GM18867 (cell line): Measurements from ENCODE around the gene LY6G6C.

Experiments used
- ATAC-seq: cut with Tn5 transposase; IDR thresholded peaks from one replicate; pipeline ENCODE4 v1.9.1; 2021; ENCODE audit warnings: mild to moderate bottlenecking, moderate library complexity; ENCODE audit not compliant: unreplicated experiment

LY6G6C gene

DNA sequence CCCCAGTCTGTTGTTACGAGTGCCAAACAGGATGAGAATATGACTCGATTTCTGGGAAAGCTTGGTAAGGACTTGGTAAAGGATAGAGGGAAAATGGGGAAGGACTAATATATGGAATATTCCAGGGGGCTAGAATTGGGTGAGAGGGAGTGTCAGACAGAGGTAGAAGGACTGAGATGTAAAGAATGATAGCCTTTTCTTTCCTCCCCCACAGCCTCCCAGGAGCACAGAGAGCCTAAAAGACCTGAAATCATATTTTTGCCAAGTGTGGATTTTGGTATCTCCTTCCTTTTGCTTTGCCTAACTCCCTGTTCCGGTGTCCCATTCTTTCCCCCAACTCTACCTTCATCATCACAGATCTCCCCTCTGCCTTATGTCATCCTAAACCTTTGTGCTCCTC is 21.3 kb upstream of the LY6G6C start:
- ATAC-seq = no peak

DNA sequence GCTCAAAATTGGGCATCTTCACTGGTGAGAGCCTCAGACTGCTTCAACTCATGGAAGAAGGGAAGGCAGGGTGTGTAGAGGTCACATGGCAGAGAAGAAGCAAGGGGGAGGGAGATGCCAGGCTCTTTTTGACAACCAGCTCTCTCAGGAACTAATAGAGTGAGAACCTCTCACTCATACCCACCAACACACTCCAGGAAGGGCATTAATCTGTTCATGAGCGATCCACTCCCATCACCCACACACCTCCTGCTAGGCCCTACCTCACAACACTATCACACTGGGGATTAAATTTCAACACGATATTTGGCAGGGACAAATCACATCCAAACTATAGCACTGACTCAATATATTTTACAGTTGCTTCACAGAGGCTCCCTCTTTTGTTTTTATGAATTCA is 20.3 kb upstream of the LY6G6C start:
- no peak for ATAC-seq

DNA sequence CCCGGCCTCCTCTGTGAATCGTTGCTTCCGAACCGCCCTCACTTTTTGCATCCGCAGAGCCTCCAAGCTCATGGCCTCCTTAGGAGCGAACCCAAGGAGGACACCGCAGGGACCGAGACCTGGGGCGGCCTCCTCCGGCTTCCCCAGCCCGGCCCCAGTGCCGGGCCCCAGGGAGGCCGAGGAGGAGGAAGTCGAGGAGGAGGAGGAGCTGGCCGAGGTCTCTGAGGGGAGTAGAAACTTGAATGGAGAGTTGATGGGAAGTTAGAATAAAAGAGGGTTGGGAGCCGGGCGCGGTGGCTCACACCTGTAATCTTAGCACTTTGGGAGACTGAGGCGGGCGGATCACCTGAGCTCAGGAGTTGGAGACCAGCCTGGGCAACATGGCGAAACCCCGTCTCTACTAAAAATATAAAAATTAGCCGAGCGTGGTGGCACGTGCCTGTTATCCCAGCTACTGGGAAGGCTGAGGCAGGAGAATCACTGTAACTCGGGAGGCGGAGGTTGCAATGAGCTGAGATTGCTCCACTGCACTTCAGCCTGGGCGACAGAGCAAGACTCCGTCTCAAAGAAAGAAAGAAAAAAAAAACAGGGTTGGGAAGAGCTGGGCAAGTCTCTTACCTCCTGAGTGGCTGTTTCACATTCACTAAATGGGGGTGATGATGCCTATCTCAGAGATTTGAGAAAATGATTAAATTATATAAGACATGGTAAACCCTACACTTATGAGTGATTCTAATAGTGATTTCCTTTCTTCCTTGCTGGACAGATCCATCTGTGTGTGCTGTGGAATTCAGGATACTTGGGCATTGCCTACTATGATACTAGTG is 19.1 kb upstream of the LY6G6C start:
- ATAC-seq = no peak

DNA sequence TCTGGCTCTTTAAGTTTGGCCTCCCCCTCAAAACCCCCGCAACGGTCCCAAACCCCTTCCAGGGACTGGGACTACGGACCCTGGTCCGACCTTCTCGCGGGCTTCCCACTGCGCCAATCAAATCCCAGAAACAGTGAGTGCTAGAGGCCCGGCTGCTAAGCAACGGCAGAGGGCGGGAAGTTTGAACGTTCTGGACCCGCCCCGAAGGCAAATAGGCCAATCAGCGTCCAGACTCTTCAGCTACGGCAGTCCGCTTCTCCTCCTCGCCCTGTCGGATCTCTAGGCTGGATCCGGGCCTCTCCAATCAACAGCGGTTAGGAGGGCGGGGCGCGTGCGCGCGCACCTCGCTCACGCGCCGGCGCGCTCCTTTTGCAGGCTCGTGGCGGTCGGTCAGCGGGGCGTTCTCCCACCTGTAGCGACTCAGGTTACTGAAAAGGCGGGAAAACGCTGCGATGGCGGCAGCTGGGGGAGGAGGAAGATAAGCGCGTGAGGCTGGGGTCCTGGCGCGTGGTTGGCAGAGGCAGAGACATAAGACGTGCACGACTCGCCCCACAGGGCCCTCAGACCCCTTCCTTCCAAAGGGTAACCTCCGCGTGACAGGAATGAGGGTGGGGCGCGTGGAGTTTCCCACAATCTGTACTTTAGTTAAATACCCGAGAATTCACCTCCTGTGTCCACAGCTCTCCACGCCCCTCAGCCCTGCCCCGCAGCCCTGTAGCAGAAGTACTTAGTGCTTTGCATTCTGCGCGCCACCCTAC is 18.3 kb upstream of the LY6G6C start, which contains the start of gene MSH5:
TSS of gene MSH5 (plus strand) at position 367 of the 758 bp plus-strand sequence. CDS start 462 bp downstream, outside the sequence.
- ATAC-seq = peak; percentile 75

DNA sequence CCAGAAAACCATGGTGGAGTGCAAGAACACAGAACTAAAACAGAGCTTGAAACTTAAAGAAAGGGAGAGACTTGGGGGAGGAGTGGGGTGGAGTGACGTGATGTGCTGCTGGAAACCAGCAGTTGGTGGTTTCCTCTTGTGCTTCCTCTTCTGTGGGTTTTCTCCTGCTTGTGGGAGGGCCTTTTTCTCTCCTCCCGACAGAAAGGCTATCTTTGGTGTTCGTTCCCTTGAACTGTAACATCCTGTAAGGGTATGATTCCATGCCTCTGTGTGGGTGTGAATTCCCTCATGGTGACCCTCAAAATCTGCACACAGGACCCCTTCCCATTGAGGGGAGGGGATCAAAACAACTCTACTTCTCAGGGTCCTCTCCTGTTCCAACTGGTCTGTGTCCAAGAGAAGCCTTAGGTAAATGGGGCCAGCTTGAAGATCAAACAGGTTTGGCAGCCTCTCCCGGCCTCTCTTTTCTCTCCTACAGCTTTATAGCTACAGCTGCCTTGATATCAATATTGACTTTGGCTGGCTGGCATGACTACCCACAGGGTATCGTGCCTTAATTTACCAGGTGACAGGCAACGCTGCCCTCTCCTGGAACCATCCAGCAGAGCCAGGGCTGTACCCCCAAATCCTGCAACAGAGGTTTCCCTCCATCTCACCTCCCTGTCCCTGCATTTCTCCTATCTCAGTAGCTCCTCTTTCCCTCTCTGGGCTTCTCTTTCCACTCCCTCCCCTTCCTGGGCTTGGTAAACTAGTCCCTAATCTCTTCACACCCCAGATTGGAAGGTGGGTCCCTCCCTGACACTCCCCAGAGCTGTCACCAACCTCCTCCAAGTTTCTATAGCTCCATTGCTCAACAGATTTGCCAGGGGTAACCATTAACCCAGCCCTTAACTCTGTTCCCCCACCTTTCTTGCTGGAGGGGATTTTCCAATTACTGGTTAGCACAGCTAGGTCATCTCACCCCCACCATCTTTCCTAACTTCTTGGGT is 16.7 kb upstream of the LY6G6C start:
- no peak for ATAC-seq

DNA sequence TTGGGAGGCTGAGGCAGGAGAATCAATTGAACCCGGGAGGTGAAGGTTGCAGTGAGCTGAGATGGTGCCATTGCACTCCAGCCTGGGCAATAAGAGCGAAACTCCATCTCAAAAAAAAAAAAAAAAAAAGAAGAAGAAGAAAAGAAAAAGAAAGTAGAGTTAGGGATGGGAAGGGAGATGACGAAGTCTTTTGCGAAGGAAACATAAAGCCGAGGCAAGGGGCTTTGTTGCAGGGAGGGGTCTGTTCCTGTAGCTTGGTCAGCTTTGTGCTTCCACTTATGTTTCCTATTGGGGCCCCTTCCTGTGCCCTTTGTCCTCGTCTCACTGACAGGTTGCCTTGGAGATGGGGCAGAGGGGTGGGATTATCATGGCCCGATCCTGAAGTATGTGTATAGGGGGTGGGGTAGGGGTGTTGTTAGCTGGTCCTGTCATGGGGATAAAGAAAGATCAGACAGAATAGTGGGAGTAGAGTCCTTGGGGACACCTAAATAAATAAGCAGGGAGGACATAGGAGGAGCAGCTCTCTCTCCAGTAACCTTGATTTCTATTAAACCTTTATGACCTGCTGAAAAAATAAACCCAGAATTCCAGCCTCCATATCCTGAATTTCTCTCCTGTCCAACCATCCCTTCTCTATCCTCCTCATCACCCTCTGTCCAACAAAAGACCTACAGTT is 15.9 kb upstream of the LY6G6C start:
- no peak for ATAC-seq

DNA sequence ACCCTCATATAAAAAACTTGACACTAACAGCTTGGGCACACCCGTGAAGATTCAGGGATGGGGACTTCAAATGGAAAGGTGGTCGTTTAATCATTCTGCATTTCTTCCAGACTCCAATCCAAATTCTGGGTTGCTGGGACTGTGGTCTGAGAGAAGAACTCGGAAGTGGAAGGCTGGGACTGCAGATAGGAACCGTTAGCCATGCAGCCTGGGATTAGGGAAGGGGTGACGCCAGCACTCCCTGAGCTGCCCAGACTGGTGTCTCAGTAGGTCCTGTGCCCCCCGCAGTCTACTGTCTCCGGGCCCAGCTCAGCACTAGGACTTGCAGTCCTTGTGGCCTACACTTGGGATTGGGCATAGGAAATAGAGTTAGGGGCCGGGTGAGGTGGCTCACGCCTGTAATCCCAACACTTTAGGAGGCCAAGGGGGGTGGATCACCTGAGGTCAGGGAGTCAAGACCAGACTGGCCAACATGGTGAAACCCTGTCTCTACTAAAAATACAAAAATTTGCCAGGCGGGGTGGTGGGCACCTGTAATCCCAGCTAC is 15.3 kb upstream of the LY6G6C start:
- ATAC-seq = no peak

DNA sequence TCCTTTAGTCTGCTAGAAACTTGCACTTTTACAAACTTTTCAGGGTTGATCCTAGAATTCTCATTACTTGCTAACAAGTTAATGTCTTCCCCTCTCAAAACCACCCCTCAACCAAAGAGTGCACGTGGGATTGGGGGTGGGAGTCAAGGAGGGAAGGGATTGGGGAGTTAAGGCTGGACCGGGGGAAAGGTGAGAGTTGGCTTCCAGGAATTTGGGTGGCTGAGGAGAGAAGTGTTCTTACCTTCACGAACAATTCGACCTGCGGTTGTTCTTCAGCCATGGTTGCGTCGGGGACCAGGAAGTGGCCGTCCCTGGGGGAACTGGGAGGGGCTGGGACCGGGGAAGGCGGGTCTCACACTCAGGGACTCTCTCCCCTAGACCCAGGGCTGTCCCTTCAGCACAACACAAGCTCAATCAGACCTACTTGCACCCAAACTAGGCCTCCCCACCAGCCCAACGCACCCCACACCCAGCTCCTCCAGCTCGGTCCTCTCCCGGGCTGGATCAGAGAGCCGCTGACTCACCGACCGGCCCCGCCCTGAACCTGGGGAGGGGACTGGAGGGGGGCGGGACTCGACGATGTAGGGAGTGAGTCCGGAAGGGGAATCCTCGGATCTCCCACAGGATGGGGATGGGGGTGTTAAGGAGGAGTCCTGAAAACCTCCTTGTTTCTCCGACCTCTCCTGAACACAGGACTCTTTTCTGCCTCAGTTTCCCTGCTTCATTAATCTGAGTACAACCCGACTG is 14.6 kb upstream of the LY6G6C start, which contains the start of gene CLIC1:
TSS of gene CLIC1 (minus strand) at position 510 of the 747 bp plus-strand sequence. CDS start at position 280, 230 bp downstream.
- ATAC-seq = peak; percentile 26

DNA sequence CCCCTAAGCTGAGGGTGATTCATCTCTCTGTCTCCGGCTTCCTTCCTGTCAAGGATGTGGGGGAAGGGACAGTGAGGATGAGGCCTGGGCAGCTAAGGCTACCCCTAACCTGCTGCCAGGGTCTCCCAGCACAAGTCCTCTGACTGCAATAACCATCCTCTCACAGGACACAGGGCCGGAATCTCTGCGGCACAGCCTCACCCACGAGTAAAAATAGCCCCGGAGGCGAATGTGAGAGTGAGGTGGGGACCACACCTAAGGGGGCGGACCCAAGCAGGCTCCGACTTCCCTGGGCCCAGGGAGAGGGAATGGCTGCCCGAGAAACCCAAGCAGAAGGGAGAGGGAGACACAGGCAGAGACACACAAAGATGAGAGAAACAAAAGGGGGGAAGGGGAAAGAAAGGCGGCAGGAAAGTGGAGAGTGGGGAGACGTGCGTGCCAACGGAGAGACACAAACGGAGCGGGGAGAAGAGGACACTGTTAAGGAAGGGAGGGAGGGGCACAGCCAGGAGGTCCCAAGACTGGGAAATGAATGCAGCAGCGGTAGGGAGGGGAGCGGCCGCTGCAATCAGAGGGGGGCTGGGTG is 13.4 kb upstream of the LY6G6C start:
- peak; percentile 22 for ATAC-seq

DNA sequence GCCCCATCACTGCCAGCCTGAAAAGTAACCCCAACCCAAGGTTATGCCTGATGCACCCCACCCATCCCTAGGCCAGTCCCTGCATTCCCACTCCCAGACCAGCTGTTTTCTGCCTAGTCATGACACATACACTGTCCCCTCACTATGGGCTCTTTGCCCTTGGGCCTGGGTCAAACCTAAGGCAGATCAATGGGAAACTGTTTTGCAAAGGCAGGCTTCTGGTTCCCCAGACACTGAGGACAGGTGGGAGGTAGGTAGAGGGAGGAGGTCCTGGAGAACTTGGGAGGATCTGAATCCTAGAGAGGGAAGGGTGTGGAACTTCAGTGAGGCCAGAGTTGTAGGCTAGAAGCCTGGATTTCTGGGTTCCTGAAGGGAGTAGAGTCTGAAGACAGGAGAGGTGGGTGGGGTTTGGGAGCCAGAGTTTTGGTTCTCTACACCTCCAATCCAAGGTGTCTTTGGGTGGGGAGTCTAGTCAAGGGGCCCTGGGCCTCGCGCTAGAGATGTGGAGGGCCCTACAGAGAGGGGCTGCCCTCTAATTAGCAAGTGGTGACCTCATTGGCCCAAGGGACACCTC is 12.8 kb upstream of the LY6G6C start:
- ATAC-seq = no peak

DNA sequence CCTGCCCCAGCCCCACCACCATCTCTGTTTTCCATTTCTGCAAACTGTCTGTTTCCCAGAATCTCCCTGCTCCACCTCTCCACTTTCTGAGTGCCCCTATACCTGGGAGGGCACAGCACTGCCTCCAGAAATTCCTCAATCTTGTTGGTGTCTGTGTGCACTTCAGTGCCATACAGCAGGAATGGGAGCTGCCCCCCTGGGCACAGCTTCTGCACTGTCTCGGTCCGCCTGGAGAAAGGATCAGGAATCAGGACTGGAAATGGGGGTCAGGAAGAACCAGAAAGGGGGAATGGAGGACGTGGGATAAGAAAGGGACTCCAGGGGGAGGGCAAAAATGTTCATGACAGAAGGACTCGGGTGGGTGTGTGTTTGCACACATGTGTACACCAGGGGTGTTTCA is 12.2 kb upstream of the LY6G6C start:
- no peak for ATAC-seq

DNA sequence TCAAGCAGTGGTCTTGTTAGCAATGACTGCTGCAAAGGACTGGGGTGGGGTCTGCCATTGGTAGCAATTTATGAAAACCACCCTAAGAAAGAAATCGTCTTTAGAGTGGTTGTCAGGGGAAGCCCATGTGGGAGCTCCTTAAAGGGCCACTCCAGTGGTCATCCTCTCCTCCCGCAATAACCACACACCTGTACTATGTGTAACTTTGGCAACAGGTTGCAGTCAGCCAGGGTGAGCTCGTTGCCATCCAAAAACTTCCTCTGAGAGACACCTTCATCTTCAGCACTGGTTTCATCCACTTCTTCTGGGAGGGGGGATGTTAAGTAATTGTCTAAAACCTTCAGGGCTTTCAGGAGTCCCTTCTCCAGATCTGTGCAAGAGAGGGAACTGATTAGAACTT is 10.5 kb upstream of the LY6G6C start:
- ATAC-seq = no peak

DNA sequence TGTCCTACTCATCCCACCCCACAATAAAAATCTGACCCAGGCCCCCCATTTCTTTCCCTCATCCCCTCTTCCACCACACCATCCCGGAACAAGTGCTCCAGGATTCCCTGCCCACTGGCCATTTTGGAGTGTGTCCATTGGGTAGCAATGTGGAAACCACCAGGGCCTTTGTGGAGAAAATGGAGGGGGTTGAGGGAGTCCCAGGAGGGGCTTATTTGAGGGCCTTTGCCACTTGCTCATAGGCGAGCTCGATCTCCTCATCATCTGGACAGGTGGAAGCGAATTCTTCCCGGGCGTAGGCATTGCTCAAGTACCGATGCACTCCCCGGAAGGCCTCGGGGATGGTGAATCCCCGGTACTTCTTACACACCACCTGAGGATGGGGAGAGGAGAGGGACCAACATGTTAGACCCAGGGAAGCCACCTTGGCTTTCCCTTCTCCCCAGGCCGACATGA is 9.1 kb upstream of the LY6G6C start:
- ATAC-seq = no peak

DNA sequence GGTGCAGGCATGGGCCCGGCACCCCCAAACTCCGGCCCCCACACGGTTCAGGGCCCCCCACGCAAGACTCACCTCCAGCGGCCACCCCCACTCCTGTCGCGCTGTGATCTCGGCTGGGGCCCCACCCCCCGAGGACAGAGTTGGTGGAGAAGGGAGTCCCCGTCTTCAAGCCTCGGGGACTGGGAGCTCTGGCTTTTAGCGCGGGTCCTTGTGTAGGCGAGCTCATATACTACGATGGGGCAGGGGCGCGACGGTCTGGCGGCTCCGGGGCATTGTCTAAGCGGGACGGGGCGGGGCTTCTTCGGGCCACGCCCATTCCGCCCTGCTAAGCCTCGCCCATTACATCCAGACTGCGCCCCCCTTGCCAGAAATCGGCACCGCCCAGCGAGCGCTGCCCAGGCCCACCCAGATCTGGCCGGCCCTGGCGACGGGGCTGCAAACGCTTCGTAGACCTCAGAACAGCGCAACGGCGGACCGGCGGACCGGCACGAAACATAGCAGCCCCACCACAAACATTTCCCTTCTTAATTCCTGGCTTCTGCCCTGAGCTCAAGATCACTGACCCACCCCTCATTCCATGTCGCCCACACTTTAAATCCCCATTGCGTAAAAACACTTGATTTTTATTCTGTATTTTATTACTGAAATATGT is 8.6 kb upstream of the LY6G6C start:
- ATAC-seq = peak; percentile 35

DNA sequence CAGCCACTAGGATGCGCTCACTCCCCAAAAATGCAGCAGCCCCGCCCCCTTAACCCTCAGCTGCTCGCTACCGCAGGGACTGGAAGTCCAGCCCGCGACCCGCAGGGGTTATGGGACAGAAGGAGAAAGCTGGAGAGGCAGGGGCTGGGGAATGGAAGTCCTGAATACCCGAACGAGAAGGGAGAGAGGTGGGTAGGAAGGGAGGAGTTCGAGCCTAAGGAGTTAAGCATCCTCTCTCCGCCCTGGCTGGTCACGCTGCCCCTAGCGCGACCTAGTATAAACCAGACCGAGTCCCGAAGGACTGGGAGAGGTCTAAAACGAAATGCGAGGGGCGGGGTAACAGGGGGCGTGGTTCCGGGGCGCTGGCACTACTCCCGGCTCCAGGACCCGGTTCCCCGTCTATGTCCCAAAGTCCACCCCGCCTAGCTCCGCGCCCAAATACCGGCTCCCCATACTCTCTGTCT is 8.0 kb upstream of the LY6G6C start:
- ATAC-seq = peak; percentile 35

DNA sequence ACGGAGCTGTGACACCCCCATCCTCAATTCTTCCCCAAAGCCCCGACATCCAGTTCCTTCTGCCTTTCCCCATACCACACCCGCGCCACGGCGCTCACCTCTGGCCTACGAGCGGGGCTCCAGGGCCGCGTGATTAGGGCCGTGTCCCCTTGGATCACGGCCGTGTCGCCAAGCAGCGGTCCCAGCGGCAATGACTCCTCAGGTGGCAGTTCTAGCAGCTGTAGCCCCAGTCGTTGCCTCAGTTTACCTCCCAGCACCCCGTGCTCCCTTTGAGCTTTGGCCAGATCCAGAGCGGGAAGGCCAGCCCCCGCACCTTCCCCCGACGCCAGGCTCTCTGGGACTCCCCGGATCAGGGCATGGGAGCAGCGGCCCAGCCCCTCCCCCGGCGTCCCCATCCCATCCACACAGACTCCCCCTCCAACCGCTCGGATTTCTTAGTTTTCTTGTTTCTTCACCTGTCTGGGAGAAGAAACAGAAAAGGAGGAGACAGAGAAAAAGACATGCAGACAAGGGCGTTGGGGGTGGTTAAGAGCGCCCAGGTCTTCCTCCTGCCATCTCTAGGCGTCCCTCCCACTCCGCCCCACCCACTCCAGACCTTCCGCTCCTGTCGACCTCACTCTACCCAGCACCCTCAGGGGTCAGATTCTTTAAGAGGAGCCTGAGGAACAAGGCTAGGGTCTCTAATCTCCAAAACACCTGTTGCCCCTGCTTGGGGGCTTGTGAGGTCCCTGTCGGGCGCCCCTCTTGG is 7.4 kb upstream of the LY6G6C start, which contains the start of gene DDAH2:
TSS of gene DDAH2 (minus strand) at position 533 of the 748 bp plus-strand sequence. CDS start at position 395, 138 bp downstream.
- no peak for ATAC-seq
